ENCODE results near the gene MYBPC3.

DNA sequence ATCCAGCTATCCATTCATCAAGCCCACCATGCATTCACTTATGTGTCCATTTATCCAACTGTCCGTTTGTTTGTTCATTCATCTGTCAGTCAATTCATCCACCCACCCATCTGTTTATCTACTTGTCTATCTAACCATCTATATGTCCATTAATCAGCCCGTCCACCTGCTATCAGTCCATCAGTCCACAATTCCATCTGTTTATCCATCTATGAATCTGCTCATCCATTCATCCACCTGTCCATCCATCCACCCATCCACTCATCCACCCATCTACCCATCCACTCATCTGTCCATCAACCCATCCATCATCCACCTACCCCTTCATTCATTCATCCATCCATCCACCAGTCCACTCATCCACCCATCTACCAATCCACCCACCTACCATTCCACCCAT lies 26.8 kb upstream of the MYBPC3 start:
- TF ChIP-seq CTCF (IDR thresholded peaks at IDR 0.05; ENCODE audit: low read depth, low read length), result no peak
- TF ChIP-seq POLR2A (IDR thresholded peaks at IDR 0.05; ENCODE audit: extremely low read depth, insufficient read length), result no peak
- TF ChIP-seq, protein P1, sequence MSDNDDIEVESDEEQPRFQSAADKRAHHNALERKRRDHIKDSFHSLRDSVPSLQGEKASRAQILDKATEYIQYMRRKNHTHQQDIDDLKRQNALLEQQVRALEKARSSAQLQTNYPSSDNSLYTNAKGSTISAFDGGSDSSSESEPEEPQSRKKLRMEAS (IDR thresholded peaks at IDR 0.05; ENCODE audit: low read depth, low read length), result no peak

Data from NB4 (cell line).